ENCODE measurements around the gene UBE2G1. TPM values are rescaled to one million over a fixed set of nuclear protein-coding genes. Genes with fewer than 3 reads are reported as not detected.

Gene UBE2G1
- total and polyA plus RNA-seq, 2 of the 13 experiments (the other 11 are each of a cell fraction or from before 2014, with no cell fraction given) = 27.9 to 42.6 TPM

DNA sequence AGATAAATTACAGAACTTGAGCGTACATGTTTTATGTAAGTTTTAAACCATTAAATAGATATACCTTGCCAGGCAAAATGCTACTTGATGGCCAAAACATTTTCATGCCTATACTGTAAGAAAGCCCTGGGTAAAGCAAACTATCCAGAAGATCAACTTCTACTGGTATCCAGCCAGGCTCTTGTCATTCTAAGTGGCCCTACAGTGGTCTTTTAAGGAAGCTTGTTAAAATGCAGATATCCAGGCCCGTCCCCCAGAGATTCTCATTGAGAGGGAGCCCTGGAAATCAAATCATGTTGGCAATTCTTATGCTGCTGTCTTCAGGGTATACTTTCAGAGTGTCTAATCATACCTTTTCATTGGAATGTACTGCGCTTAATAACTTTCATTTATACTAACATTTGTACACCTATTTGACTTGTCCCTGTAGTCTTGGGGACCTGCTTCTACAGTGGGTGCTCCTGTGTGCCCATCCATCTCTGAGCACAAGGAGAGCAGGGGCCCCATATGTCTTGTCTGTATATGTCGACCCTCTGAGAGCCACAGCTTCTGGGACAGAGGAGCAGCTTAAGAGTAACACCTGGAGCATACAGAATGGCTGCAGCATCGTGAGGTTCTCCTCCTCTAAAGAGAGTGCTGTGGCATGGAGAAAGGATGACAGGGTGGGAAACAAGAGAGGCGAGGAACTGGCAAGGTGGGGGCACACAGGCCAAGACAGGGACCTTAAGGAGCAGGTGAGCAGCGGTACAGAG lies 59.1 kb downstream of the UBE2G1 start (continued):
- TF ChIP-seq, protein P1, sequence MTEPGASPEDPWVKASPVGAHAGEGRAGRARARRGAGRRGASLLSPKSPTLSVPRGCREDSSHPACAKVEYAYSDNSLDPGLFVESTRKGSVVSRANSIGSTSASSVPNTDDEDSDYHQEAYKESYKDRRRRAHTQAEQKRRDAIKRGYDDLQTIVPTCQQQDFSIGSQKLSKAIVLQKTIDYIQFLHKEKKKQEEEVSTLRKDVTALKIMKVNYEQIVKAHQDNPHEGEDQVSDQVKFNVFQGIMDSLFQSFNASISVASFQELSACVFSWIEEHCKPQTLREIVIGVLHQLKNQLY (CRISPR knock-in tag; IDR thresholded peaks at IDR 0.05) = no peak
- TF ChIP-seq REL (CRISPR knock-in tag; conservative IDR thresholded peaks at IDR 0.05) (no peak), CCDC6 (CRISPR knock-in tag; IDR thresholded peaks at IDR 0.05) (no peak), ZBTB7A (CRISPR knock-in tag; IDR thresholded peaks at IDR 0.05) (no peak), PHF5A (CRISPR knock-in tag; IDR thresholded peaks at IDR 0.05; ENCODE audit: low read depth, unreplicated experiment) (no peak)

DNA sequence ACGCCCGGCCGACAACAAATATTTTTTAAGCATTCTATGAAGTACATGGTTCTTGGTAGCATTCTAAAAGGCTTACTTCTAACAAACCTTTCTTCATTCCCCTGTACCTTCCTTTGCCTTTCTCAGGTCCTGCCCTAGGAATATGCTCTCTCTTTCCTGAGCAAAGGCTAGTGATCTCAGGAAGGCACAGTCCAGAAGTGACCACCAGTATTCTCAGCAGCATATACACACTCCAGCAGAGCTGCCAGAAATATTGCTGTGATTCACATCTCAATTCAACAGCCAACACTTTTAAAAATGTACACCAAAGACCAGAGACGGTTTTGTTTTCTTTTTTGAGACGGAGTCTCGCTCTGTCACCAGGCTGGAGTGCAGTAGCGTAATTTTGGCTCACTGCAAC lies 61.3 kb downstream of the UBE2G1 start:
- DNase-seq (ENCODE audit: low spot score) (no peak), ATAC-seq (no peak), FAIRE-seq (no peak)
- H4K20me1 ChIP-seq (ENCODE audit: insufficient read depth, low read length) = peaks cover 14% of the 10 kb centered on the region
- TF ChIP-seq TBP (CRISPR knock-in tag; IDR thresholded peaks at IDR 0.05) (no peak), CBX5 (CRISPR knock-in tag; IDR thresholded peaks at IDR 0.05; ENCODE audit: borderline replicate concordance) (no peak), ZNF12 (CRISPR knock-in tag; IDR thresholded peaks at IDR 0.05) (no peak)
- no TSS peak for BruUV-seq (replicated peaks)
- no peak overlapping the region for H3K4me3 ChIP-seq (replicated peaks in 1 of 3; ENCODE audit: insufficient read depth in 1 of 3, low read depth in 2 of 3, low read length in 3 of 3)
- 97% methylated on average over 7 of the region's 7 CpGs for WGBS (ENCODE audit: low lambda C conversion rate)
- H3K79me2 ChIP-seq (ENCODE audit: insufficient read depth, low read length) = peaks cover 36% of the 10 kb centered on the region
- H3K9me3 ChIP-seq (ENCODE audit: low read length) = no peaks in the 10 kb centered on the region
- H3K4me2 ChIP-seq (ENCODE audit: low read depth, low read length) = no peak overlapping the region
- peaks cover 10 to 36% of the 10 kb centered on the region in 2 experiments; a peak in 4 of 5 replicates for H3K36me3 ChIP-seq (replicated peaks in 1 of 2; ENCODE audit: control insufficient read depth in 1 of 2, insufficient read depth in 2 of 2, low read length in 2 of 2)
- H3K4me1 ChIP-seq (ENCODE audit: insufficient read depth, low read length) = peaks cover 20% of the 10 kb centered on the region
- H3K27me3 ChIP-seq (ENCODE audit: control insufficient read depth in 1 of 2, insufficient read depth in 2 of 2, low read length in 2 of 2) = no peaks in the 10 kb centered on the region
- POLR2A ChIA-PET = no interaction called here
- CTCF ChIA-PET (ENCODE audit: low intra/inter-chr PET ratio, low total read pairs) = interaction anchor here (1.2 kb wide), 1 partner anchor 90 kb away, joined by 7 read pairs; no protein-coding TSS in a partner anchor
- in situ Hi-C loops (cut with HindIII; ENCODE audit: extremely low pct_ligation_motif_present, low pct_unique_long_range_greater_than_20kb) (no loop called here), intact Hi-C loops (cut with micrococcal nuclease; ENCODE audit: unreplicated experiment) (no loop called here)
- no peak overlapping the region for H3K9ac ChIP-seq (ENCODE audit: insufficient read depth, low read depth, low read length)
- no peak overlapping the region for H2AFZ ChIP-seq (ENCODE audit: low read length)
- H3K27ac ChIP-seq (ENCODE audit: extremely low read length, insufficient read depth, low read length) = no peak overlapping the region

Data from HepG2 (cell line).